Glutamatergic neuron (in vitro differentiated cells): ENCODE results near the gene NKPD1. TPM values are rescaled to one million over a fixed set of nuclear protein-coding genes. Genes with fewer than 3 reads are reported as not detected.
A peak's percentile ranks its signal among the peaks of the same experiment; 100 is the strongest.

ENCODE experiments used
- DNase-seq: peaks from one replicate; pipeline ENCODE4 v3.0.0; 2022
- H3K27ac Mint-ChIP-seq: one replicate; pipeline ENCODE4 v1.8.0; 2020; ENCODE audit warnings: mild to moderate bottlenecking, mixed read lengths, inconsistent platforms; ENCODE audit not compliant: unreplicated experiment
- H3K27me3 Mint-ChIP-seq: one replicate; pipeline ENCODE4 v1.8.0; 2020; ENCODE audit warnings: mild to moderate bottlenecking, moderate library complexity, mixed read lengths, inconsistent platforms; ENCODE audit not compliant: unreplicated experiment
- H3K36me3 Mint-ChIP-seq: one replicate; pipeline ENCODE4 v1.8.0; 2020; ENCODE audit warnings: mild to moderate bottlenecking, mixed read lengths, inconsistent platforms; ENCODE audit not compliant: unreplicated experiment
- H3K4me1 Mint-ChIP-seq: one replicate; pipeline ENCODE4 v1.8.0; 2020; ENCODE audit warnings: mild to moderate bottlenecking, low read depth, mixed read lengths, inconsistent platforms; ENCODE audit not compliant: unreplicated experiment
- H3K4me3 Mint-ChIP-seq: one replicate; pipeline ENCODE4 v1.8.0; 2020; ENCODE audit warnings: mild to moderate bottlenecking, mixed read lengths, inconsistent platforms; ENCODE audit not compliant: unreplicated experiment
- H3K9me3 Mint-ChIP-seq: one replicate; pipeline ENCODE4 v1.8.0; 2020; ENCODE audit warnings: mild to moderate bottlenecking, moderate library complexity, mixed read lengths, inconsistent platforms; ENCODE audit not compliant: unreplicated experiment
- CTCF ChIP-seq: fragments of 200-600 bp; sonication (generic); IDR thresholded peaks from one replicate; pipeline ENCODE4 v1.5.0; 2021; ENCODE audit not compliant: partially characterized antibody, unreplicated experiment
- total RNA-seq: library from RNA; stranded (reverse); fragmentation: NEBNext Ultra II Directional; extraction: Animal tissue kit (Norgen Biotek cat#: 25700); gene quantifications from one replicate; pipeline ENCODE4 v1.2.1, GENCODE V29; 2021; ENCODE audit not compliant: unreplicated experiment

The NKPD1 gene
- total RNA-seq, 1 donor from 2014 or later, result 1.2 TPM

- H3K4me1 Mint-ChIP-seq, result peaks cover 54% of the 10 kb centered on the region
- no peaks in the 10 kb centered on the region for H3K36me3 Mint-ChIP-seq
- no peak for DNase-seq
- peaks cover 12% of the 10 kb centered on the region for H3K9me3 Mint-ChIP-seq
- TF ChIP-seq CTCF, result no peak
- no peak overlapping the region for H3K4me3 Mint-ChIP-seq
- H3K27me3 Mint-ChIP-seq, result peaks cover 6% of the 10 kb centered on the region
- peak overlapping the region; percentile 75 for H3K27ac Mint-ChIP-seq
Observed at GRCh38 chr19:45118106-45118505, 42.7 kb downstream of the NKPD1 start.

DNA sequence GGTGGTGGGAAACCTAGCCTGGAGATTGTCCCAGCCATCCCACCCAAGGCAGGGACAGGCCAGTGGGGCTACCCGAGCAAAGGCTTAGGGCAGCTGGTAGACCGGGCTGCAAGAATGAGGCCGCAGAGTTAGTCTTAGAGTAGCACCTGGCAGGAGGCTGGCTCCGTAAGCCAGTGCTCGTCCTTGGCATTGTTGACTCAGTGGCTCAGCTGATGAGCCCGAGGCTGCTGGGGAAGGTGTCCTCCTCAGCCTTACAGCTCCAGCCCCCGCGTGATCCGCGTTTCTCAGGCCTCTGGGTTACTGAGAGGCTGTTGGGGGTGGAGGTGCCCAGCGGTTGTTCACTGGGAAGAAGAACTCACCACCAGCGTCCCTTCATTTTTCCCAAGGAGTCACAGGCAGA, 43.1 kb downstream of the NKPD1 start:
- Mint-ChIP-seq H3K4me1 (peaks cover 52% of the 10 kb centered on the region), H3K27ac (peak overlapping the region; percentile 75), H3K36me3 (no peaks in the 10 kb centered on the region), H3K27me3 (peaks cover 6% of the 10 kb centered on the region), H3K9me3 (peaks cover 10% of the 10 kb centered on the region), H3K4me3 (no peak overlapping the region)
- no peak for TF ChIP-seq CTCF
- DNase-seq, result no peak

DNA sequence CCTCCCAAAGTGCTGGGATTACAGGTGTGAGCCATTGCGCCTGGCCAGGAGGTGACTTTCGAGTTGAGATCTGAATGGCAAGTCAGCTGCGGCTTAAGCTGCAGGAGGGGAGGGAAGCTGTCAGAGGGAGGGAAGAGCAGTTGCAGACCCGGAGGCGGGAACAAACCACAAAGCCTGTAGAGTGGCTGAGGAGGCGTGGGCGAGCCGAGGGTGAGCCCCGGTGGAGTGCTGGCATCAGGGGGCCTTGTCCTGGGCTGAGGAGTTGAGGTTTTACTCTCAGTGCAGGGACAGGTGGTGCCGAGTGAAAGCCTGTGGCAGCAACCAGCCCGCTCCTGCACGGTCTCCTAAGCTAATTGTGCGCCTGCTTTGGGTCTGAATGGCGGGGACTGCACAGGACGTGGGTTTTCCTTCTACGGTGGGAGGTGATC, 43.6 kb downstream of the NKPD1 start:
- Mint-ChIP-seq H3K27me3 (peaks cover 6% of the 10 kb centered on the region), H3K4me3 (no peak overlapping the region), H3K36me3 (no peaks in the 10 kb centered on the region), H3K27ac (peak overlapping the region; percentile 85), H3K4me1 (peaks cover 49% of the 10 kb centered on the region), H3K9me3 (peaks cover 7% of the 10 kb centered on the region)
- DNase-seq, result no peak
- TF ChIP-seq CTCF, result no peak

DNA sequence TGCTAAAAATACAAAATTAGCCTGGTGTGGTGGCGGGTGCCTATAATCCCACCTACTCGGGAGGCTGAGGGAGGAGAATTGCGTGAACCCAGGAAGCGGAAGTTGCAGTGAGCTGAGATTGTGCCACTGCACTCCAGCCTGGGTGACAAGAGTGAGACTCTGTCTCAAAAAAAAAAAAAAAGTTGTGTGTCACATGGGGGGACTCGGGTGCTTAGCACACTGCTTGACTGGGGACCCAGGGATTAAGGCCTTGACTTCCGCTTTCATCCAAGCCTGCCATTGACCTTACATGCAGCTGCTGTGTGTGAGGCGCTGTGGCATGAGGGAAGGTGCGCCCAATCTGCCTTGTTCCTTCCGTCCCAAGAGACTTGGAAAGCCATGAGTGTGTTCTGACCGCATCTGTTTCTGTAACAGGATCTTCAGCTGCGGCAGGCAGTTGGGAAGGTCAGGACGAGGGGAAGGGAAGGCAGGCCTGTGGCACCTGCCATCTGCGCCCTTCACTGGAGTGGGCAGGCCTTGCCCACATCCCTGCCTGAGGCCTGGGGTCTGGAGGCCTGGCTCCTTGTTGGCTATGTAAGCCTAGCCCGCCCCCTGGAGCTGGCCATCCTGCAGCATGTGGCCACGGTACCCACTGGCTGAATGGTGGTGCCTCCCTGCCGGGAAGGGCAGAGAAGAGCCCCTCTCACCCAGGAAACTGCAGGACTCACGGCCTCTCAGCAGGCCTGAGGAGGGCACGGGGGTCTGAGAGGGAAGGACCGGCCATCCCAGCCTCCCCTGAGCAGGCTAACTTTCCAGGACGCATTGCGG, 44.8 kb downstream of the NKPD1 start:
- Mint-ChIP-seq H3K36me3 (no peaks in the 10 kb centered on the region), H3K9me3 (peaks cover 7% of the 10 kb centered on the region), H3K27me3 (peaks cover 6% of the 10 kb centered on the region), H3K4me1 (peaks cover 44% of the 10 kb centered on the region), H3K4me3 (peak overlapping the region; percentile 57), H3K27ac (peak overlapping the region; percentile 85)
- TF ChIP-seq CTCF, result no peak
- DNase-seq, result peak; percentile 54

DNA sequence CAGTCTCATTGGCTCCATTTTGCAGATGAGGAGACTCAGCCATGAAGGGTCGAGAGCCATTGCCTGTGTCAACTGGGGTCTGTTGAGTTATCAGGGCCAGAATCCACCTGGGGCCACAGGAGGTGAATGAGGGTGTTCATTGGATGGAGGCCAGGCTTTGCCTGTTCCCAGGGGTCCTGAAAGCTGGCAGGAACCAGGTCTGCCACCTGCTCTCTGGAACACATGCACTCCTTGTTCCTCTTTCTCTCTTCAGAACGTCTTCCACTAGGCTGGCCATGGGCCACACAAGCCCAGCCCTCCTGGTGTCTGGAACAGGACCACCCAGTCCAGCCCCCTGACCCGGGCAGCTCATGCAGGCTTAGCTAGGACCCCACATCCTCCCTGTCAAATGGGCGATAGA, 46.7 kb downstream of the NKPD1 start:
- TF ChIP-seq CTCF, result no peak
- peak overlapping the region; percentile 25 for H3K4me3 Mint-ChIP-seq
- no peak for DNase-seq
- H3K27ac Mint-ChIP-seq, result peak overlapping the region; percentile 76
- no peaks in the 10 kb centered on the region for H3K36me3 Mint-ChIP-seq
- H3K27me3 Mint-ChIP-seq, result peaks cover 7% of the 10 kb centered on the region
- peaks cover 44% of the 10 kb centered on the region for H3K4me1 Mint-ChIP-seq
- peaks cover 4% of the 10 kb centered on the region for H3K9me3 Mint-ChIP-seq
